ENCODE results near the gene GPS2.

The GPS2 gene

DNA sequence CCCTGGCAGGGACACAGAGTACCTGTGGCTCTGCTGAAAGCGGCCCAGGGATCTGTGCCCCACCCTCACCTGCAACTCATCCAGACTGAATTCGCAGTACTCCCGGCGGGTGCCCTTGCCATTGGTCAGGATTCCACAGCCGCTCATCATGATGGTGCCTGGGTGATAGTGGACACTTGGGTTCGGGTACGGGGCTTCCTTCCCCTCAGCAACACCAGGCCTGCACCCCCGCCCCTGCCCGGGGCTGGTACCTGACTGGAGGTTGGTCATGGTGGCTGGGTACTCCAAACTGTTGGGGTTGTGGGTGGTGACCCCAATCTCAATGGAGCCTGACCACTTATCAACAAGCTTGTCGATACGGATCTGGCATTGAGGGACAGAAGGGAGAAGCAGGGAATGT is 11.0 kb upstream of the GPS2 start:
- Histone ChIP-seq H3K79me2 (ENCODE audit: low read length) (peaks cover 18% of the 10 kb centered on the region), H3K27ac (ENCODE audit: low read length) (no peak overlapping the region), H3K9ac (ENCODE audit: low read length) (no peak overlapping the region), H3K36me3 (replicated peaks; ENCODE audit: insufficient read depth, low read length) (no peaks in the 10 kb centered on the region), H3K4me2 (ENCODE audit: low read depth, low read length) (no peak overlapping the region), H3K9me3 (replicated peaks; ENCODE audit: insufficient read depth, low read length) (no peaks in the 10 kb centered on the region), H4K20me1 (ENCODE audit: insufficient read depth, low read length) (no peaks in the 10 kb centered on the region), H3F3A (ENCODE audit: insufficient read depth, low read length) (no peaks in the 10 kb centered on the region; the same call in 1 of the 2 replicates), H3K4me1 (ENCODE audit: low read length) (peaks cover 11% of the 10 kb centered on the region), H3K27me3 (replicated peaks; ENCODE audit: insufficient read depth, low read length) (no peaks in the 10 kb centered on the region), H3K9me2 (replicated peaks; ENCODE audit: insufficient read depth, low read length) (no peaks in the 10 kb centered on the region), H2AFZ (ENCODE audit: low read length) (no peak overlapping the region), H3K4me3 (ENCODE audit: low read length) (no peak overlapping the region)
- TF ChIP-seq EZH2 (optimal IDR thresholded peaks at IDR 0.05; ENCODE audit: low read depth, low read length) (no peak), EZH2phosphoT487 (IDR thresholded peaks at IDR 0.05; ENCODE audit: low read length) (no peak), CTCF (IDR thresholded peaks at IDR 0.05; ENCODE audit: low read length) (no peak)
- DNase-seq, result no peak

DNA sequence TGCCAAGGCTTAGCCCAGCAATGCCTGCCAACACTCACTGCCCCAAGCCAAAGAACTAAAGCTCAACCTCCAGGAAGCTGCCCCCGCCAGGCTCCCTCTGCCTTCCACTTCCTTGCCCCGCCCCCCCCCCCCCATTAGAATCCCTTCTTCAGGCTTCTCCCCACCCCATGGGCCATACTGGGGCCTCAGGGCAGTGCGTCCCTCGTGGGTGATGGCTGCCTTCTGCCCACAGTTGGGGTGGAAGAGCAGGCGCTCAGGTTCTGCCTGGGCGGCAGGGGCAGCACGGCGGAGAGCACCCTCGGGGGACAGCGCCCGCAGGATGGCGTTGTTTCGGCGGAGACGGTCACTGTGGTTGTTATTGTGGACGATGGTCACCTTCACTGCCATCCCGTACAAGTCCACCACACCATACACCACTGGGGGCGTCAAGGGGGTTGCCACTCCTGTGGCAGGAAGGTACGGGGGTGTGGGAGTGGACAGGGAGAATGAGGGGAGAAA is 9.9 kb upstream of the GPS2 start:
- H2AFZ ChIP-seq (ENCODE audit: low read length), result no peak overlapping the region
- H3K79me2 ChIP-seq (ENCODE audit: low read length), result peaks cover 18% of the 10 kb centered on the region
- TF ChIP-seq EZH2 (optimal IDR thresholded peaks at IDR 0.05; ENCODE audit: low read depth, low read length), result no peak
- no peak for TF ChIP-seq EZH2phosphoT487 (IDR thresholded peaks at IDR 0.05; ENCODE audit: low read length)
- TF ChIP-seq CTCF (IDR thresholded peaks at IDR 0.05; ENCODE audit: low read length), result no peak
- H3K9ac ChIP-seq (ENCODE audit: low read length), result no peak overlapping the region
- H3K27me3 ChIP-seq (replicated peaks; ENCODE audit: insufficient read depth, low read length), result no peaks in the 10 kb centered on the region
- H3K9me3 ChIP-seq (replicated peaks; ENCODE audit: insufficient read depth, low read length), result no peaks in the 10 kb centered on the region
- no peak overlapping the region for H3K4me3 ChIP-seq (ENCODE audit: low read length)
- no peaks in the 10 kb centered on the region for H4K20me1 ChIP-seq (ENCODE audit: insufficient read depth, low read length)
- H3K4me1 ChIP-seq (ENCODE audit: low read length), result peaks cover 6% of the 10 kb centered on the region; the same call in 1 of the 2 replicates
- no peak for DNase-seq
- no peaks in the 10 kb centered on the region; the same call in 1 of the 2 replicates for H3F3A ChIP-seq (ENCODE audit: insufficient read depth, low read length)
- H3K36me3 ChIP-seq (replicated peaks; ENCODE audit: insufficient read depth, low read length), result no peaks in the 10 kb centered on the region
- H3K4me2 ChIP-seq (ENCODE audit: low read depth, low read length), result no peak overlapping the region
- H3K27ac ChIP-seq (ENCODE audit: low read length), result no peak overlapping the region
- no peaks in the 10 kb centered on the region for H3K9me2 ChIP-seq (replicated peaks; ENCODE audit: insufficient read depth, low read length)

GRCh38 chr17:7324438-7324779 is 9.2 kb upstream of the GPS2 start:
- H3K4me3 ChIP-seq (ENCODE audit: low read length), result no peak overlapping the region
- H3K36me3 ChIP-seq (replicated peaks; ENCODE audit: insufficient read depth, low read length), result no peaks in the 10 kb centered on the region
- no peaks in the 10 kb centered on the region; the same call in 1 of the 2 replicates for H3F3A ChIP-seq (ENCODE audit: insufficient read depth, low read length)
- no peak for DNase-seq
- H3K4me1 ChIP-seq (ENCODE audit: low read length), result peaks cover 6% of the 10 kb centered on the region; the same call in 1 of the 2 replicates
- TF ChIP-seq EZH2phosphoT487 (IDR thresholded peaks at IDR 0.05; ENCODE audit: low read length), result no peak
- no peak for TF ChIP-seq EZH2 (optimal IDR thresholded peaks at IDR 0.05; ENCODE audit: low read depth, low read length)
- no peak for TF ChIP-seq CTCF (IDR thresholded peaks at IDR 0.05; ENCODE audit: low read length)
- no peaks in the 10 kb centered on the region for H4K20me1 ChIP-seq (ENCODE audit: insufficient read depth, low read length)
- H3K9ac ChIP-seq (ENCODE audit: low read length), result no peak overlapping the region
- no peaks in the 10 kb centered on the region for H3K9me2 ChIP-seq (replicated peaks; ENCODE audit: insufficient read depth, low read length)
- H3K27ac ChIP-seq (ENCODE audit: low read length), result no peak overlapping the region
- peaks cover 18% of the 10 kb centered on the region for H3K79me2 ChIP-seq (ENCODE audit: low read length)
- H2AFZ ChIP-seq (ENCODE audit: low read length), result no peak overlapping the region
- no peak overlapping the region for H3K4me2 ChIP-seq (ENCODE audit: low read depth, low read length)
- H3K9me3 ChIP-seq (replicated peaks; ENCODE audit: insufficient read depth, low read length), result no peaks in the 10 kb centered on the region
- H3K27me3 ChIP-seq (replicated peaks; ENCODE audit: insufficient read depth, low read length), result no peaks in the 10 kb centered on the region
